Stomach (tissue), 9 donors: ENCODE results near the gene OSBP2. TPM values are rescaled to one million over a fixed set of nuclear protein-coding genes. Genes with fewer than 3 reads are reported as not detected.

Experiments
- DNase-seq, 2 donors: peaks; one replicate each; pipeline versions ENCODE4 v3.0.0 to v3.0.0-alpha.2; 2013 to 2019
- H3K27ac ChIP-seq, 5 donors: fragments of 200-600 bp in 4 of 5; sonication (generic) in 4 of 5; one replicate each; pipeline ENCODE4 v1.5.1; 2013 to 2019; ENCODE audit warnings: mild to moderate bottlenecking in 1 of 5, moderate library complexity in 1 of 5
- H3K27me3 ChIP-seq, 3 donors: fragments of 200-600 bp; sonication (generic); one replicate each; pipeline ENCODE4 v1.5.1; 2017 to 2019; ENCODE audit warnings: mixed run types in 1 of 3
- H3K36me3 ChIP-seq, 4 donors: fragments of 200-600 bp; sonication (generic); 1 replicate in 3 of 4; 2 replicates in 1 of 4; pipeline ENCODE4 v1.5.1; 2016 to 2019
- H3K4me1 ChIP-seq, 4 donors: fragments of 200-600 bp; sonication (generic); one replicate each; pipeline ENCODE4 v1.5.1; 2016 to 2019
- H3K4me3 ChIP-seq, 4 donors: fragments of 200-600 bp; sonication (generic) in 3 of 4; one replicate each; pipeline ENCODE4 v1.5.1; 2016 to 2019; ENCODE audit warnings: mild to moderate bottlenecking in 1 of 4
- H3K9me3 ChIP-seq, 4 donors: fragments of 200-600 bp; sonication (generic); one replicate each; pipeline ENCODE4 v1.5.1; 2016 to 2019
- EP300 ChIP-seq: sonication (generic); formaldehyde crosslinking; IDR thresholded peaks from one replicate; pipeline ENCODE4 v1.6.1; 2017; ENCODE audit warnings: antibody characterized with exemption
- POLR2A ChIP-seq, 4 donors: fragments of 450-650 bp; IDR thresholded peaks; one replicate each; pipeline ENCODE4 v1.6.1; 2016; ENCODE audit warnings: antibody characterized with exemption in 4 of 4, control low read depth in 2 of 4, mild to moderate bottlenecking in 1 of 4, moderate library complexity in 1 of 4
- POLR2AphosphoS5 ChIP-seq, 3 donors: sonication (generic); formaldehyde crosslinking; IDR thresholded peaks; one replicate each; pipeline ENCODE4 v1.6.1; 2016; ENCODE audit warnings: antibody characterized with exemption in 3 of 3
- WGBS, 5 donors: extraction: QIAGEN DNeasy Blood & Tissue Kit in 3 of 5; methylation state at CpG; one replicate each; pipeline versions ENCODE4 v1.1.5 to v1.1.7; 2013 to 2018; 5-methylcytosine and 5-hydroxymethylcytosine counted together
- intact Hi-C: fragments of 100-400 bp; cut with DNase I; formaldehyde crosslinking; loops from one replicate; pipeline ENCODE4 v1.15.1; 2023; ENCODE audit warnings: low total_unique reads
- polyA plus RNA-seq, 3 donors: library from polyadenylated mRNA; stranded (reverse); fragments of 200-250 nt; gene quantifications; one replicate each; pipeline ENCODE4 v1.2.3, GENCODE V29; 2013
- total RNA-seq, 5 donors: library from RNA; depleted of rRNA; stranded (reverse); fragments of >200 nt; gene quantifications; one replicate each; pipeline versions ENCODE4 v1.1.0 to v1.2.3, GENCODE V29; 2014 to 2016
- TF ChIP-seq, protein P1 (sequence below), 7 experiments: fragments of 450-650 bp in 4 of 7; fragments of 200-600 bp in 3 of 7; sonication (generic) in 3 of 7; IDR thresholded peaks; one replicate each; pipeline ENCODE4 v1.5.1; 2016 to 2019; ENCODE audit warnings: antibody characterized with exemption in 7 of 7, control low read depth in 2 of 7, mild to moderate bottlenecking in 1 of 7
- donor health status: healthy with polysubstance abuse.
- donor health status: Bipolar disorder and iron deficiency.
- donor health status: healthy.

The OSBP2 gene
- total and polyA plus RNA-seq, 8 donors, result 0.58 to 9.5 (median 1.8) TPM; not detected in 1

DNA sequence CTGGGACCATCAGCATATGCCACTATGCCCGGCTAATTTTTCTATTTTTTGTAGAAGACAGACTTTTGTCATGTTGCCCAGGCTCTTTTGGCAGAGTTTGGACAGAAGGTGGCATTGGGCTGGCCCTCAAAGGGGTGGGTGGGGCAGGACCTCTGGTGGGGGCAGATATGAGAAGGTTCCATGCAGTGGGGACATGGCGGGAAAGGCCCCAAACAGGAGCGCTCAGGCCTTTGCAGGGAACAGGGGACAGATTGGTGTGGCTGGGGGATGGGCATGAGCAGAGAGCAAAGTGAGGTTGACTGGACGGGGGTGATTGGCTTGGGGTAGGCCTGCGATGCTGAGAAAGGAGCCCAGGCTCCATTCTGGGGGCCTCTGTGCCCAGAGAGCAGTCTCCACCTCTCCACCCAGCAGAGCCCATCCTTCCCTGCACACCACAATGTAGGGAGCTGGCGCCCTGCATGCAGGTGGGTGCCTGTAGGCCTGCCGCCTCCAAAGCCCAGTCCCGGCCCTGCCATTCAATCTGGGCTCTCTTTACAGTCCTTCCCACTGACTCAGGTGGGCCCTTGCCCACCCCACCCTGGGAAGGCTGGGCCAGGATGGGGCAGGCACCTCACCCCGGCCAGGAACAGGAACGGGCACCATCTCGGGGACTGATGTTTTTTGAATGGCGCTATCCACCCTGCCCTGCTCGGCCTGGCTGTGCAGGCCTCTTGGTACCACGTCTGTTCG is 175.2 kb downstream of the OSBP2 start:
- Histone ChIP-seq H3K9me3 (no peaks in the 10 kb centered on the region), H3K27ac (no peak overlapping the region), H3K4me1 (no peaks in the 10 kb centered on the region), H3K36me3 (peaks cover 0 to 18% (median 3%) of the 10 kb centered on the region in 4 donors), H3K4me3 (no peak overlapping the region), H3K27me3 (no peaks in the 10 kb centered on the region)
- intact Hi-C loops, result no loop called here
- TF ChIP-seq, protein P1, sequence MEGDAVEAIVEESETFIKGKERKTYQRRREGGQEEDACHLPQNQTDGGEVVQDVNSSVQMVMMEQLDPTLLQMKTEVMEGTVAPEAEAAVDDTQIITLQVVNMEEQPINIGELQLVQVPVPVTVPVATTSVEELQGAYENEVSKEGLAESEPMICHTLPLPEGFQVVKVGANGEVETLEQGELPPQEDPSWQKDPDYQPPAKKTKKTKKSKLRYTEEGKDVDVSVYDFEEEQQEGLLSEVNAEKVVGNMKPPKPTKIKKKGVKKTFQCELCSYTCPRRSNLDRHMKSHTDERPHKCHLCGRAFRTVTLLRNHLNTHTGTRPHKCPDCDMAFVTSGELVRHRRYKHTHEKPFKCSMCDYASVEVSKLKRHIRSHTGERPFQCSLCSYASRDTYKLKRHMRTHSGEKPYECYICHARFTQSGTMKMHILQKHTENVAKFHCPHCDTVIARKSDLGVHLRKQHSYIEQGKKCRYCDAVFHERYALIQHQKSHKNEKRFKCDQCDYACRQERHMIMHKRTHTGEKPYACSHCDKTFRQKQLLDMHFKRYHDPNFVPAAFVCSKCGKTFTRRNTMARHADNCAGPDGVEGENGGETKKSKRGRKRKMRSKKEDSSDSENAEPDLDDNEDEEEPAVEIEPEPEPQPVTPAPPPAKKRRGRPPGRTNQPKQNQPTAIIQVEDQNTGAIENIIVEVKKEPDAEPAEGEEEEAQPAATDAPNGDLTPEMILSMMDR (IDR thresholded peaks at IDR 0.05), result no peak
- TF ChIP-seq POLR2A (IDR thresholded peaks at IDR 0.05), result no peak
- TF ChIP-seq POLR2AphosphoS5 (IDR thresholded peaks at IDR 0.05), result no peak
- TF ChIP-seq EP300, result no peak
- 87 to 95% (median 91%) methylated on average over 14 to 15 of the region's 15 CpGs for WGBS, 5 donors
- peak in 1 of 2 donors; percentile 0 for DNase-seq

DNA sequence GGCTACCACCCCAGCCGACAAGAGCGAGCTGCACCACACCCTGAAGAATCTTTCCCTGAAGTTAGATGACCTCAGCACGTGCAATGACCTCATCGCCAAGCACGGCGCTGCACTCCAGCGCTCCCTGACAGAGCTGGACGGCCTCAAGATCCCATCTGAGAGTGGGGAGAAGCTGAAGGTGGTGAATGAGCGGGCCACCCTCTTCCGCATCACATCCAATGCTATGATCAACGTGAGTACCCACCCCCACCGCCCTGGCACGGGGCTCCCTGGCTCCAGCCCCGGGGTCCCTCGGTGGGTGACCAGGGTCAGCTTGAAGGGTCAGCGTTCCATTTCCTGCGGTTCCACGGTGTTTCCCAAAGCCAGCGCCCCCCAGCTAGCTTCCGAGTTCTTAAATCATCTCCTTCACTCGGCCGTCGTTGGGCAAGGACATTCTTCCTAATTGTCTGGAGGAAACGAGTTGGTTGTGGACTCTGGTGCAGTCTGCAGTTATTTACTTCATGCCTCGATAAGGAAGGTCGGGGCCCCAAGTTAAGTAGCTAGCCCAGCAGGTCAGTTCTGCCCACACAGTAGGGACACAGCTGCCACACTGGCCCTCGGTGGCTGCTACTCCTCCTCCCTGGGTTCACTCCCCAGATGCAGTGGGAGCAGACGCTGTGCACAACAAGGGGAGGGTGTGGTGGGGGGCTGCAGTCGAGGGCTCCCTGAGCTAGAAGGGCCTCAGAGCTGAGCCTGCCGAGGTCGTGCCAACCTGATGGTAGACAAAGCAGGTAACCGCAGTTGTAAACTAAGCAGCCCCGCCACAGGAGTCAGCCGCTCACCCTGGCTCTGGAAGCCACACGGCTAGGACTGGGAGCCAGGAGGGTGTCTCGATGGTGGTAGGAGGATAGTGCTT is 176.0 kb downstream of the OSBP2 start:
- intact Hi-C loops, result no loop called here
- TF ChIP-seq POLR2A (IDR thresholded peaks at IDR 0.05), result no peak
- no peak for TF ChIP-seq EP300
- TF ChIP-seq, protein P1 (IDR thresholded peaks at IDR 0.05), result no peak
- no peak for TF ChIP-seq POLR2AphosphoS5 (IDR thresholded peaks at IDR 0.05)
- no peak overlapping the region for H3K27ac ChIP-seq
- H3K4me3 ChIP-seq, result no peak overlapping the region
- no peaks in the 10 kb centered on the region for H3K27me3 ChIP-seq
- WGBS, 5 donors, result 88 to 92% (median 90%) methylated on average over 28 to 36 of the region's 36 CpGs
- no peaks in the 10 kb centered on the region for H3K4me1 ChIP-seq
- no peaks in the 10 kb centered on the region for H3K9me3 ChIP-seq
- peaks cover 0 to 18% (median 3%) of the 10 kb centered on the region in 4 donors for H3K36me3 ChIP-seq
- DNase-seq, result no peak

DNA sequence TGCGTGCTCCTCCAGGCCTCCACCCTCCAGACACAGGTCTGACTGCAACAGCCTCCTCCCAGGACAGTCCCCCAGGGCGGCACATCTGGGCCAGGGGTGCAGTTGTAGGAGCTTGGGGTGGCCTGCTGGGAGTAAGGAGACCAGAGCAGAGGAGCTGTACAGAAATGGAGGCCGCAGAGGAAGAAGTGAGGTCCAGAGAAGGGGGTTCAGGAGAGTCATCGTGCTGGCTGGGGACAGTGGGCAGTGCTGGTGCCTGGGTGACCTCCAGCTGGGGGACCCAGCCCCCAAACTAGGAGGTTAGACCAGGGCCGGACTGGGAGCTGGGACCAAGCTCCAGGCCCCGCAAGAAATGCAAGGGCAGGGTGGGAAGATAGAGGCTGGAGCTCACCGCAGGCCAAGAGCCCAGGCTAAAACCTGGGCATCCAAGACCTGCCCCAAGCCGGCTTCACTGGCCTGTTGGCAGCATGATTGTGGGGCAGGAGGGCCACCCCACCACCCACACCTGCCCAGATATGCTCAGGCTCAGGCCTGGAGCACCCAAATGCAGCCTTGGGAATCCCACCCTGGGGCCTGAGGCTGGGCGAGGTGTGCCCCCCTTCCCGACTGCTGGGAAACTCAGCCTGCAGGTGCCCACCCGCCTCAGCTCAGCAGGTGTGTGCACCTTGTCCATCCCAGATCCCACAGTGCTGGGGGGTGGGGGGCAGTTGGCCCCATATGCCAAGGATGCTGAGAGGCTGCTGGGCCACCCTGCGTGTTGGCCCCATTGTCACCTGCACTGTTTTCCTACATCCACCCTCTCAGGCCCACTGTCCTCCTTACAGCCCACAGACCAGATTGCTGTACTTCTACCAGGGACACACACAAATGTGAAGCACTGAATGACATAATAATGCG is 177.0 kb downstream of the OSBP2 start:
- no peak overlapping the region for H3K27ac ChIP-seq
- no peaks in the 10 kb centered on the region for H3K27me3 ChIP-seq
- no peak for TF ChIP-seq POLR2A (IDR thresholded peaks at IDR 0.05)
- no peak for TF ChIP-seq EP300
- TF ChIP-seq POLR2AphosphoS5 (IDR thresholded peaks at IDR 0.05), result no peak
- TF ChIP-seq, protein P1 (IDR thresholded peaks at IDR 0.05), result no peak
- H3K36me3 ChIP-seq, result peaks cover 0 to 18% (median 3%) of the 10 kb centered on the region in 4 donors
- no peaks in the 10 kb centered on the region for H3K4me1 ChIP-seq
- 84 to 90% (median 86%) methylated on average over 10 to 13 of the region's 13 CpGs for WGBS, 5 donors
- H3K4me3 ChIP-seq, result no peak overlapping the region
- no peaks in the 10 kb centered on the region for H3K9me3 ChIP-seq
- peak in 1 of 2 donors; percentile 1 for DNase-seq
- intact Hi-C loops, result no loop called here
